GM12878 (cell line): ENCODE data around the gene HDGFL1. TPM values are rescaled to one million over a fixed set of nuclear protein-coding genes. Genes with fewer than 3 reads are reported as not detected.

Experiments
- ATAC-seq: fragments of 200-7000 bp; cut with Tn5 transposase; 3 replicates; pipeline ENCODE4 v1.9.1; 2020; ENCODE audit warnings: mild to moderate bottlenecking, moderate library complexity
- BruUV-seq: library from RNA; stranded (reverse); fragments of 400-500 nt; replicated peaks from 2 replicates; lab custom pipeline; 2021; lab: Mats Ljungman, UMichigan
- CTCF ChIA-PET: fragments of 300-600 bp; sonication (Branson Sonifier 250); formaldehyde crosslinking; extraction: SDS; loops from one replicate; lab custom pipeline; 2021; ENCODE audit warnings: inconsistent platforms; lab: Yijun Ruan, JAX
- POLR2A ChIA-PET: fragments of 350-600 bp; formaldehyde crosslinking; extraction: SDS; loops from one replicate; lab custom pipeline; 2021; ENCODE audit warnings: inconsistent platforms; lab: Charles Lee
- RAD21 ChIA-PET: fragments of 300-600 bp; sonication (Branson Sonifier 250); formaldehyde crosslinking; loops from one replicate; lab custom pipeline; 2023; ENCODE audit warnings: antibody characterized with exemption; ENCODE audit not compliant: unreplicated experiment; lab: Charles Lee
- SMC1A ChIA-PET: fragments of 300-600 bp; sonication (Branson Sonifier 250); formaldehyde crosslinking; loops from one replicate; lab custom pipeline; 2023; ENCODE audit not compliant: unreplicated experiment, uncharacterized antibody; lab: Charles Lee
- DNase-seq: peaks from one replicate; pipeline ENCODE4 v3.0.0-alpha.2; 2011; ENCODE audit warnings: low read depth, low spot score
- FAIRE-seq: peaks from 3 replicates; lab custom pipeline; 2011; peaks lifted over from hg19 to GRCh38; lab: Jason Lieb, UNC
- H2AFZ ChIP-seq: 2 replicates; pipeline ENCODE4 v1.6.0; 2011; ENCODE audit warnings: low read depth, low read length, control low read depth; ENCODE audit not compliant: control insufficient read depth
- H3K27ac ChIP-seq: 2 replicates; pipeline ENCODE4 v1.5.1; 2011; ENCODE audit warnings: control low read depth; ENCODE audit not compliant: control insufficient read depth, insufficient read depth
- H3K27me3 ChIP-seq, 2 experiments: replicated peaks in 1 of 2; 2 replicates each; pipeline versions ENCODE4 v1.6.0 to v1.6.1; 2011; ENCODE audit warnings: low read length in 1 of 2; ENCODE audit not compliant: control insufficient read depth in 2 of 2, insufficient read depth in 2 of 2
- H3K36me3 ChIP-seq, 2 experiments: 2 replicates each; pipeline ENCODE4 v1.5.1; 2011; ENCODE audit warnings: low read length in 1 of 2; ENCODE audit not compliant: control insufficient read depth in 2 of 2, insufficient read depth in 2 of 2
- H3K4me1 ChIP-seq: 2 replicates; pipeline ENCODE4 v1.6.1; 2011; ENCODE audit warnings: mild to moderate bottlenecking, low read length, moderate library complexity, mixed read lengths; ENCODE audit not compliant: control insufficient read depth, insufficient read depth
- H3K4me2 ChIP-seq: 2 replicates; pipeline ENCODE4 v1.6.0; 2011; ENCODE audit warnings: control low read depth; ENCODE audit not compliant: control insufficient read depth, insufficient read depth
- H3K4me3 ChIP-seq: fragments of 200-600 bp; sonication (generic); 2 replicates; pipeline ENCODE4 v1.5.1; 2016
- H3K79me2 ChIP-seq: 2 replicates; pipeline ENCODE4 v1.6.0; 2011; ENCODE audit warnings: low read length; ENCODE audit not compliant: control insufficient read depth, insufficient read depth
- H3K9ac ChIP-seq: 2 replicates; pipeline ENCODE4 v1.8.0; 2011; ENCODE audit warnings: low read length, control low read depth, mixed read lengths; ENCODE audit not compliant: control insufficient read depth, insufficient read depth
- H3K9me3 ChIP-seq: replicated peaks from 3 replicates; pipeline ENCODE4 v1.5.1; 2011; ENCODE audit warnings: mild to moderate bottlenecking, low read length; ENCODE audit not compliant: control insufficient read depth, insufficient read depth
- H4K20me1 ChIP-seq: 2 replicates; pipeline ENCODE4 v1.6.0; 2011; ENCODE audit not compliant: control insufficient read depth, insufficient read depth
- DPF2 ChIP-seq: fragments of 450-650 bp; IDR thresholded peaks from 2 replicates; pipeline ENCODE4 v1.6.1; 2017; ENCODE audit warnings: mild to moderate bottlenecking
- HDAC2 ChIP-seq: fragments of 200-600 bp; sonication (generic); IDR thresholded peaks from 2 replicates; pipeline ENCODE4 v1.6.1; 2017
- MEF2B ChIP-seq: fragments of 450-650 bp; IDR thresholded peaks from 2 replicates; pipeline ENCODE4 v1.6.1; 2018; ENCODE audit warnings: mild to moderate bottlenecking, moderate library complexity; ENCODE audit not compliant: partially characterized antibody, poor library complexity, severe bottlenecking
- PML ChIP-seq: IDR thresholded peaks from 2 replicates; pipeline ENCODE4 v1.6.1; 2012; ENCODE audit warnings: low read length, inconsistent platforms
- RAD51 ChIP-seq: fragments of 450-650 bp; IDR thresholded peaks from 2 replicates; pipeline ENCODE4 v1.6.1; 2016; ENCODE audit warnings: moderate library complexity, mild to moderate bottlenecking, inconsistent platforms
- SPI1 ChIP-seq: IDR thresholded peaks from 2 replicates; pipeline ENCODE4 v1.6.1; 2011; ENCODE audit warnings: low read depth, mild to moderate bottlenecking, low read length, moderate library complexity, borderline replicate concordance; ENCODE audit not compliant: insufficient read depth
- SREBF1 ChIP-seq: IDR thresholded peaks from 2 replicates; pipeline ENCODE4 v1.6.1; 2012; ENCODE audit warnings: mild to moderate bottlenecking, low read length
- TAF1 ChIP-seq: IDR thresholded peaks from 2 replicates; pipeline ENCODE4 v1.6.1; 2011; ENCODE audit warnings: mild to moderate bottlenecking, low read depth, low read length, borderline replicate concordance
- WGBS: methylation state at CpG from one replicate; pipeline ENCODE4 v1.1.6; 2016; ENCODE audit warnings: low lambda C conversion rate; ENCODE audit not compliant: insufficient replicate concordance, insufficient coverage; ENCODE audit errors: missing lambda C conversion rate; 5-methylcytosine and 5-hydroxymethylcytosine counted together
- in situ Hi-C: fragments of 300-500 bp; cut with MboI; formaldehyde crosslinking; loops from 9 replicates; pipeline ENCODE4 v1.14.3; 2018; ENCODE audit warnings: mixed read lengths
- intact Hi-C: fragments of 100-400 bp; cut with micrococcal nuclease; formaldehyde crosslinking; loops from one replicate; pipeline ENCODE4 v1.14.2; 2022; ENCODE audit not compliant: unreplicated experiment
- polyA plus RNA-seq, 11 experiments: library from polyadenylated mRNA; depleted of rRNA in 4 of 11; unstranded in 6 of 11; stranded (reverse) in 5 of 11; fragments of >200 nt; fragmentation: Nextera tagmentation in 4 of 11; fragmentation: Illumina TruSeq in 1 of 11; extraction: Ambion mirVana in 4 of 11; extraction: Trizol in 1 of 11; gene quantifications; 1 replicate in 1 of 11; 2 replicates in 10 of 11; pipeline versions ENCODE4 v1.2.1 to v1.2.3, GENCODE V29; 2011 to 2016; ENCODE audit warnings: inconsistent platforms in 2 of 11, missing spikeins in 2 of 11, low read depth in 1 of 11
- total RNA-seq, 4 experiments: library from RNA; depleted of rRNA in 3 of 4; stranded (reverse); fragments of >200 nt in 3 of 4; fragmentation: Illumina TruSeq in 1 of 4; extraction: Trizol in 1 of 4; gene quantifications; 2 replicates each; pipeline versions ENCODE4 v1.2.1 to v1.2.3, GENCODE V29; 2013 to 2021
- TF ChIP-seq, protein P1 (sequence below): fragments of 450-650 bp; formaldehyde crosslinking; IDR thresholded peaks from 2 replicates; pipeline ENCODE4 v1.4.0; 2022; ENCODE audit warnings: mild to moderate bottlenecking, moderate library complexity
- TF ChIP-seq, protein P2 (sequence below): fragments of 450-650 bp; IDR thresholded peaks from 2 replicates; pipeline ENCODE4 v1.6.1; 2017; ENCODE audit warnings: antibody characterized with exemption, mild to moderate bottlenecking, moderate library complexity

HDGFL1 gene
- total and polyA plus RNA-seq, 10 of the 15 experiments (the other 5 are each of a cell fraction or from before 2014, with no cell fraction given): 0.03 to 0.69 (median 0.19) TPM

DNA sequence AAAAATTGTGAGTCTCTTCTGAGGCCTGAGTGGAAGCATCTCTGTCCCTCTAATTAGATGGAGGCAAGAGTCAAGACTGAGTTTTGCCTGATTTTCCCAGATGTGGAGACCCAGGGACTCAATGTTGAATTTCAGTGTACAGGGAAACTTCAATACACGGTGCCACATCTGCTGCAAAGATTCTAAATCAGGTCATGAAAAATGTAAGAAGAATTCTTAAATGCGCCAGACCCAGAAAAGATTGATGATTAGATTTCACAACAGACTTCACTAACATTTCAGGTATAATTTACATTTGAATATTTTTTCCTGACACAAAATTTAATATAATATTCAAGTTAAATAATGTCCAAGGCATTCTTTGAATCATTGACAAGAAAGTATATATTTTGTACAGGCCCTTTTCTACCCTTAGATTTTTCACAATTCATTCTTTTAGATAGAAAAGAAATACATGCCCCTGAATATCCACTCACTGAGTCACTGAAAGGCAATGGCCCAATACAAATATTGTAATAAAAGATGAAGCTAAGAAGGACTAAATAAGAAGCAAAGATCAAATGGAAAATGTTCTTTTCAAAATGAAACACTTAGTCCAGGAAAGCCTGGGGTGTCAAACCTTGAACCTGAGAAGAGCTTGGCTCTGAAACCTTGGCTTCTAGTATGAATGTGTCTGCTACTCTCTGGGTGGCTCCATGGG, 18.2 kb upstream of the HDGFL1 start:
- no TSS peak for BruUV-seq
- CTCF ChIA-PET: interaction anchor here (0.5 kb wide), 1 partner anchor 99 kb away, joined by 3 read pairs; no protein-coding TSS in a partner anchor
- Histone ChIP-seq H4K20me1 (no peaks in the 10 kb centered on the region), H2AFZ (no peak overlapping the region), H3K4me2 (no peak overlapping the region), H3K4me1 (no peaks in the 10 kb centered on the region), H3K9ac (no peak overlapping the region), H3K36me3 (no peaks in the 10 kb centered on the region), H3K27ac (no peak overlapping the region), H3K79me2 (no peaks in the 10 kb centered on the region), H3K27me3 (no peaks in the 10 kb centered on the region)
- FAIRE-seq (no peak), DNase-seq (no peak)
- POLR2A ChIA-PET: no interaction called here
- in situ Hi-C loops: no loop called here
- WGBS: 41% methylated on average over 2 of the region's 2 CpGs
- no peak for TF ChIP-seq SREBF1
- no peak for TF ChIP-seq SPI1
- no peak for TF ChIP-seq TAF1
- TF ChIP-seq, all 136 proteins: peak for 0
- Histone ChIP-seq H3K9me3 (no peaks in the 10 kb centered on the region), H3K4me3 (no peak overlapping the region)
- ChIA-PET RAD21 (no interaction called here), SMC1A (interaction anchor here (0.6 to 1.2 kb wide), 2 partner anchors 23 to 621 kb away, joined by 3 to 6 read pairs; no protein-coding TSS in a partner anchor)
- intact Hi-C loops: no loop called here
- no peak for ATAC-seq

GRCh38 chr6:22556266-22556665, 13.1 kb upstream of the HDGFL1 start:
- Histone ChIP-seq H3K27me3 (no peaks in the 10 kb centered on the region), H3K36me3 (no peaks in the 10 kb centered on the region), H3K9me3 (no peaks in the 10 kb centered on the region), H3K4me2 (no peak overlapping the region), H3K9ac (no peak overlapping the region), H3K4me1 (no peaks in the 10 kb centered on the region), H3K4me3 (no peak overlapping the region), H3K27ac (no peak overlapping the region), H2AFZ (no peak overlapping the region), H3K79me2 (no peaks in the 10 kb centered on the region), H4K20me1 (no peaks in the 10 kb centered on the region)
- intact Hi-C loops (no loop called here), in situ Hi-C loops (no loop called here)
- ChIA-PET RAD21 (no interaction called here), POLR2A (no interaction called here), CTCF (interaction anchor here (0.7 kb wide), 1 partner anchor 11 kb away, joined by 3 read pairs; no protein-coding TSS in a partner anchor), SMC1A (no interaction called here)
- ATAC-seq (no peak), FAIRE-seq (no peak), DNase-seq (no peak)
- TF ChIP-seq, protein P1, sequence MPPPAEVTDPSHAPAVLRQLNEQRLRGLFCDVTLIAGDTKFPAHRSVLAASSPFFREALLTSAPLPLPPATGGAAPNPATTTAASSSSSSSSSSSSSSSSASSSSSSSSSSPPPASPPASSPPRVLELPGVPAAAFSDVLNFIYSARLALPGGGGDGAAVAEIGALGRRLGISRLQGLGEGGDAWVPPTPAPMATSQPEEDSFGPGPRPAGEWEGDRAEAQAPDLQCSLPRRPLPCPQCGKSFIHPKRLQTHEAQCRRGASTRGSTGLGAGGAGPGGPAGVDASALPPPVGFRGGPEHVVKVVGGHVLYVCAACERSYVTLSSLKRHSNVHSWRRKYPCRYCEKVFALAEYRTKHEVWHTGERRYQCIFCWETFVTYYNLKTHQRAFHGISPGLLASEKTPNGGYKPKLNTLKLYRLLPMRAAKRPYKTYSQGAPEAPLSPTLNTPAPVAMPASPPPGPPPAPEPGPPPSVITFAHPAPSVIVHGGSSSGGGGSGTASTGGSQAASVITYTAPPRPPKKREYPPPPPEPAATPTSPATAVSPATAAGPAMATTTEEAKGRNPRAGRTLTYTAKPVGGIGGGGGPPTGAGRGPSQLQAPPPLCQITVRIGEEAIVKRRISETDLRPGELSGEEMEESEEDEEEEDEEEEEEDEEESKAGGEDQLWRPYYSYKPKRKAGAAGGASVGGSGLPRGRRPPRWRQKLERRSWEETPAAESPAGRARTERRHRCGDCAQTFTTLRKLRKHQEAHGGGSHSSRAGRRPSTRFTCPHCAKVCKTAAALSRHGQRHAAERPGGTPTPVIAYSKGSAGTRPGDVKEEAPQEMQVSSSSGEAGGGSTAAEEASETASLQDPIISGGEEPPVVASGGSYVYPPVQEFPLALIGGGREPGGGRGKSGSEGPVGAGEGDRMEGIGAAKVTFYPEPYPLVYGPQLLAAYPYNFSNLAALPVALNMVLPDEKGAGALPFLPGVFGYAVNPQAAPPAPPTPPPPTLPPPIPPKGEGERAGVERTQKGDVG (CRISPR knock-in tag): no peak
- TF ChIP-seq, protein P2, sequence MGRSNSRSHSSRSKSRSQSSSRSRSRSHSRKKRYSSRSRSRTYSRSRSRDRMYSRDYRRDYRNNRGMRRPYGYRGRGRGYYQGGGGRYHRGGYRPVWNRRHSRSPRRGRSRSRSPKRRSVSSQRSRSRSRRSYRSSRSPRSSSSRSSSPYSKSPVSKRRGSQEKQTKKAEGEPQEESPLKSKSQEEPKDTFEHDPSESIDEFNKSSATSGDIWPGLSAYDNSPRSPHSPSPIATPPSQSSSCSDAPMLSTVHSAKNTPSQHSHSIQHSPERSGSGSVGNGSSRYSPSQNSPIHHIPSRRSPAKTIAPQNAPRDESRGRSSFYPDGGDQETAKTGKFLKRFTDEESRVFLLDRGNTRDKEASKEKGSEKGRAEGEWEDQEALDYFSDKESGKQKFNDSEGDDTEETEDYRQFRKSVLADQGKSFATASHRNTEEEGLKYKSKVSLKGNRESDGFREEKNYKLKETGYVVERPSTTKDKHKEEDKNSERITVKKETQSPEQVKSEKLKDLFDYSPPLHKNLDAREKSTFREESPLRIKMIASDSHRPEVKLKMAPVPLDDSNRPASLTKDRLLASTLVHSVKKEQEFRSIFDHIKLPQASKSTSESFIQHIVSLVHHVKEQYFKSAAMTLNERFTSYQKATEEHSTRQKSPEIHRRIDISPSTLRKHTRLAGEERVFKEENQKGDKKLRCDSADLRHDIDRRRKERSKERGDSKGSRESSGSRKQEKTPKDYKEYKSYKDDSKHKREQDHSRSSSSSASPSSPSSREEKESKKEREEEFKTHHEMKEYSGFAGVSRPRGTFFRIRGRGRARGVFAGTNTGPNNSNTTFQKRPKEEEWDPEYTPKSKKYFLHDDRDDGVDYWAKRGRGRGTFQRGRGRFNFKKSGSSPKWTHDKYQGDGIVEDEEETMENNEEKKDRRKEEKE: no peak
- TF ChIP-seq RAD51 (no peak), HDAC2 (no peak), PML (no peak), DPF2 (no peak), MEF2B (no peak)
- BruUV-seq: no TSS peak
- 56% methylated on average over 2 of the region's 2 CpGs for WGBS
